Gastroesophageal sphincter (tissue), 4 donors: ENCODE measurements around the gene MYH10. TPM values are rescaled to one million over a fixed set of nuclear protein-coding genes. Genes with fewer than 3 reads are reported as not detected.
A peak's percentile ranks its signal among the peaks of the same experiment; 100 is the strongest.

Experiments
- ATAC-seq: fragments of 150-250 bp; one replicate; pipeline ENCODE4 v1.9.1; 2016; ENCODE audit warnings: mild to moderate bottlenecking, moderate library complexity
- H3K27ac ChIP-seq, 4 donors: fragments of 200-600 bp; sonication (generic) in 3 of 4; 1 replicate in 3 of 4; 2 replicates in 1 of 4; pipeline ENCODE4 v1.5.1; 2016 to 2019
- H3K27me3 ChIP-seq: fragments of 200-600 bp; sonication (generic); one replicate; pipeline ENCODE4 v1.5.1; 2019
- H3K36me3 ChIP-seq, 2 donors: fragments of 200-600 bp; sonication (generic); one replicate each; pipeline ENCODE4 v1.5.1; 2019; ENCODE audit warnings: control low read depth in 1 of 2
- H3K4me1 ChIP-seq, 3 donors: fragments of 200-600 bp; sonication (generic); 1 replicate in 2 of 3; 2 replicates in 1 of 3; pipeline ENCODE4 v1.5.1; 2016 to 2019; ENCODE audit warnings: control low read depth in 2 of 3
- H3K4me3 ChIP-seq, 2 donors: fragments of 200-600 bp; sonication (generic); one replicate each; pipeline ENCODE4 v1.5.1; 2019; ENCODE audit warnings: mild to moderate bottlenecking in 1 of 2, moderate library complexity in 1 of 2
- H3K9me3 ChIP-seq, 3 donors: fragments of 200-600 bp; sonication (generic); one replicate each; pipeline ENCODE4 v1.5.1; 2017 to 2019; ENCODE audit warnings: control low read depth in 2 of 3
- CTCF ChIP-seq, 4 experiments: fragments of 200-600 bp in 2 of 4; fragments of 450-650 bp in 2 of 4; sonication (generic) in 1 of 4; IDR thresholded peaks; one replicate each; pipeline ENCODE4 v1.5.1; 2017 to 2019; ENCODE audit warnings: antibody characterized with exemption in 4 of 4, mild to moderate bottlenecking in 2 of 4, moderate library complexity in 2 of 4
- EP300 ChIP-seq: sonication (generic); formaldehyde crosslinking; IDR thresholded peaks from one replicate; pipeline ENCODE4 v1.6.1; 2017; ENCODE audit warnings: antibody characterized with exemption, mild to moderate bottlenecking
- POLR2A ChIP-seq, 2 donors: fragments of 450-650 bp; IDR thresholded peaks; one replicate each; pipeline ENCODE4 v1.6.1; 2017; ENCODE audit warnings: antibody characterized with exemption in 2 of 2, mild to moderate bottlenecking in 2 of 2, moderate library complexity in 1 of 2
- POLR2AphosphoS5 ChIP-seq: sonication (generic); formaldehyde crosslinking; IDR thresholded peaks from one replicate; pipeline ENCODE4 v1.6.1; 2017; ENCODE audit warnings: antibody characterized with exemption
- WGBS, 2 donors: methylation state at CpG; one replicate each; pipeline ENCODE4 v1.1.5; 2018; ENCODE audit warnings: low coverage in 1 of 2; 5-methylcytosine and 5-hydroxymethylcytosine counted together
- total RNA-seq, 4 donors: library from RNA; depleted of rRNA; stranded (reverse); fragments of >200 nt; gene quantifications; one replicate each; pipeline ENCODE4 v1.1.0, GENCODE V29; 2016

The MYH10 gene
- total RNA-seq, 4 donors from 2014 or later, result 26.0 to 40.9 (median 34.6) TPM

- no peaks in the 10 kb centered on the region for H3K27me3 ChIP-seq
- TF ChIP-seq CTCF (IDR thresholded peaks at IDR 0.05) (no peak), POLR2A (IDR thresholded peaks at IDR 0.05) (no peak), EP300 (no peak), POLR2AphosphoS5 (no peak)
- peak overlapping the region in 1 of 4 donors; percentile 13 for H3K27ac ChIP-seq
- peaks cover 0 to 58% (median 9%) of the 10 kb centered on the region in 3 donors for H3K4me1 ChIP-seq
- no peak for ATAC-seq
- WGBS, 2 donors, result 0% methylated on average over 1 of the region's 4 CpGs
- peaks cover 4 to 80% of the 10 kb centered on the region in 2 donors for H3K36me3 ChIP-seq
- no peak overlapping the region for H3K4me3 ChIP-seq
- no peaks in the 10 kb centered on the region for H3K9me3 ChIP-seq
These were observed 165.6 kb downstream of the MYH10 start for GRCh38 chr17:8464941-8465340.

- WGBS, 2 donors, result 48 to 73% methylated on average over 2 to 4 of the region's 5 CpGs
- peaks cover 0 to 43% (median 7%) of the 10 kb centered on the region in 3 donors for H3K4me1 ChIP-seq
- H3K36me3 ChIP-seq, result peaks cover 4 to 86% of the 10 kb centered on the region in 2 donors
These were observed 167.4 kb downstream of the MYH10 start for GRCh38 chr17:8463099-8463498.

DNA sequence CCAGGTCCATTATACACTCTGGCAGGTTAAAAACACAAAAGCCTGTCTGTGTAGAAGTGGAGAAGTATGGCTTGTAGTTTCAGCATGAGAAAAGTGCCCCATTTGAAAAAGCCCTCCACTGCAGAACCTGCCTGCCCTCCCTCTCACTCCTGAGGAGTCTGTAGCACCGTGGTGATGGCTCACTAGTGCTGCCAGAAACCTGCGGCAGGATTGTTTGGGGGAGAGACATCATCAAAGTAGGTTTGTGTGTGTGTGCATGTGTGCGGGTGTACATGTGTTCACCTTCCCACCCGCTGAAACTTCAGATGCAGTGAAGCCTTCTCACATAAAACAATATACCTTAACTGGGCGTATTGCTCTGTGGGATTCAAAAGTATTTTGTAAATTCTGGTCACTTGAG lies 168.0 kb downstream of the MYH10 start:
- no peak overlapping the region for H3K27ac ChIP-seq
- H3K4me3 ChIP-seq, result no peak overlapping the region
- no peaks in the 10 kb centered on the region for H3K27me3 ChIP-seq
- no peaks in the 10 kb centered on the region for H3K9me3 ChIP-seq
- no peak for TF ChIP-seq CTCF (IDR thresholded peaks at IDR 0.05)
- no peak for TF ChIP-seq EP300
- TF ChIP-seq POLR2A (IDR thresholded peaks at IDR 0.05), result no peak
- TF ChIP-seq POLR2AphosphoS5, result no peak
- peaks cover 0 to 43% (median 7%) of the 10 kb centered on the region in 3 donors for H3K4me1 ChIP-seq
- WGBS, 2 donors, result 65 to 80% methylated on average over 4 to 5 of the region's 5 CpGs
- H3K36me3 ChIP-seq, result peaks cover 4 to 86% of the 10 kb centered on the region in 2 donors
- ATAC-seq, result no peak

More at GRCh38 chr17:8463099-8463498, 167.4 kb downstream of the MYH10 start:
- Histone ChIP-seq H3K4me3 (no peak overlapping the region), H3K27ac (no peak overlapping the region), H3K27me3 (no peaks in the 10 kb centered on the region), H3K9me3 (no peaks in the 10 kb centered on the region)
- TF ChIP-seq POLR2A (IDR thresholded peaks at IDR 0.05) (no peak), POLR2AphosphoS5 (no peak), CTCF (IDR thresholded peaks at IDR 0.05) (no peak), EP300 (no peak)
- no peak for ATAC-seq

DNA sequence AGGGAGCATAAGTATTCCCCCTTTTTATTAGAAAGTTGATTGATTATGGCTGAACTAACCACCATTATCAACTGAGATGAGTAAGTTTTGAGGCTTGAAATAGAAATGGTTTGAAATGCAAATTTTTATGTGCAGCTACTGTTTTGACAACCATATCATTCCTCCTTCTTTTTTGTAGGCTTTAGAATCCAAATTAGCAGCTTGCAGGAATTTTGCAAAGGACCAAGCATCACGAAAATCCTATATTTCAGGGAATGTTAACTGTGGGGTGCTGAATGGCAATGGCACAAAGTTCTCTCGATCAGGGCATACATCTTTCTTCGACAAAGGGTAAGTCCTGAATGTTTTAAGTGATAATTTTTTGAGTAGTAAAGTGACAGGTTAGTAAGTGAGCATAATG lies 170.7 kb downstream of the MYH10 start:
- Histone ChIP-seq H3K9me3 (no peaks in the 10 kb centered on the region), H3K27me3 (no peaks in the 10 kb centered on the region), H3K36me3 (peaks cover 4 to 100% of the 10 kb centered on the region in 2 donors), H3K4me1 (peaks cover 0 to 22% (median under 1%) of the 10 kb centered on the region in 3 donors), H3K4me3 (no peak overlapping the region), H3K27ac (no peak overlapping the region)
- ATAC-seq, result no peak
- TF ChIP-seq POLR2A (IDR thresholded peaks at IDR 0.05) (no peak), EP300 (no peak), CTCF (IDR thresholded peaks at IDR 0.05) (no peak), POLR2AphosphoS5 (no peak)
- 97% methylated on average over 3 of the region's 3 CpGs for WGBS, 2 donors

- no peaks in the 10 kb centered on the region for H3K9me3 ChIP-seq
- no peaks in the 10 kb centered on the region for H3K27me3 ChIP-seq
- no peak overlapping the region for H3K27ac ChIP-seq
- ATAC-seq, result no peak
- TF ChIP-seq POLR2A (IDR thresholded peaks at IDR 0.05) (no peak), POLR2AphosphoS5 (no peak), CTCF (IDR thresholded peaks at IDR 0.05) (no peak), EP300 (no peak)
- 100% methylated on average over 2 to 4 of the region's 4 CpGs for WGBS, 2 donors
- H3K4me1 ChIP-seq, result peaks cover 0 to 15% (median 0%) of the 10 kb centered on the region in 3 donors
- H3K36me3 ChIP-seq, result peaks cover 4 to 100% of the 10 kb centered on the region in 2 donors
- no peak overlapping the region for H3K4me3 ChIP-seq
These were observed 171.4 kb downstream of the MYH10 start for GRCh38 chr17:8459107-8459506.
